Measurements from ENCODE around the gene C19orf38.
"Not testable (repeated sequence)": the region's sequence is repeated elsewhere in the genome, so short reads cannot be mapped to it uniquely, and the experiment has no call there.

Gene C19orf38

DNA sequence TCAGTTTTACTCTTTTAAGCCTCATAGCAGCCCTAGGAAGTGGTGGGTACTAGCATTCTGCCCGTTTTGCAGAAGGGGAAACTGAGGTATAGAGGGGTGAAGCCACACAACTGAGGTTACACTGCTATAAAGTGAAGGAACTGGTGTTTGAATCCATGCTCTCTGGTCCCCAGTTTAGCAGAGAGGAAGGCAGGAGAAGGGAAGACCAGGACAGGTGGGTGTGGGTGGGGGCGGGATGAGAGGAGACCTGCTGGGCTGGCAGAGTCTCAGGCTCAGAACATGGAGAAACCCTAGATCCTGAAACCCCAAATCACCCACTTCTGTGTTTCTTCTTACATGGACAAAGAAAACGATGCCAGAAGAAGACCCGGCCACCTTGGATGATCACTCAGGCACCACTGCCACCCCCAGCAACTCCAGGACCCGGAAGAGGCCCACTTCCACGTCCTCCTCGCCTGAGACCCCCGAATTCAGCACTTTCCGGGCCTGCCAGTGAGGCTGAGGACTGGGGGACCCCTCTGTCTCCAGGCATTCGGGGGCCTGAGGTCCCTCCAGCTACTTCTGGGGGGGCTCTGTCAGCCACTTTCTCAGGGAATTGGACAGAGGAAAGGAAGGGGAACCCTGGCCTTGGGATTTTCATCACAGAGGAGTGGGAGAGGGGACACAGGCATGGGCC is 20.8 kb downstream of the C19orf38 start:
- in situ Hi-C loops (cut with MboI; ENCODE audit: low sequenced_read_pairs, unreplicated experiment), result no loop called here
- DNase-seq (ENCODE audit: low spot score), result no peak
- no peak for TF ChIP-seq CTCF (IDR thresholded peaks at IDR 0.05; ENCODE audit: borderline replicate concordance, control extremely low read depth, extremely low read depth, insufficient read depth, missing control alignments)

DNA sequence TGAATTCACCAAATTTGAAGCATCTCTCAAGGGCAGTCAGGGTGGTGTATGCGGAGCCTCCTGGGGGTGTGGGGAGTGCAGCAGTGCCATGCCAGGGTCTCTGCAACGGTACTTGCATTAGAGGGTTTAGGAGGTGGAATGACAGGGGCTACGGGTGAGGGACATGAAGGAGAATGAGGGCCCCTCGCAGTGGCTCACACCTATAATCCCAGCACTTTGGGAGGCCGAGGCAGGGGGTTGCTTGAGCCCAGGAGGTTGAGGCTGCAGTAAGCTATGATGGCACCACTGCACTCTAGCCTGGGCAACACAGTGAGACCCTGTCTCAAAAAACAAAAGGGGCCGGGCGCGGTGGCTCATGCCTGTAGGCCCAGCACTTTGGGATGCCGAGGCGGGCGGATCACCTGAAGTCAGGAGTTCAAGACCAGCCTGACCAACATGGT is 21.7 kb downstream of the C19orf38 start:
- in situ Hi-C loops (cut with MboI; ENCODE audit: low sequenced_read_pairs, unreplicated experiment); DNase-seq (ENCODE audit: low spot score): not testable (repeated sequence)

GRCh38 chr19:10870501-10870954 is 22.3 kb downstream of the C19orf38 start:
- no peak for DNase-seq (ENCODE audit: low spot score)
- no peak for TF ChIP-seq CTCF (IDR thresholded peaks at IDR 0.05; ENCODE audit: borderline replicate concordance, control extremely low read depth, extremely low read depth, insufficient read depth, missing control alignments)

DNA sequence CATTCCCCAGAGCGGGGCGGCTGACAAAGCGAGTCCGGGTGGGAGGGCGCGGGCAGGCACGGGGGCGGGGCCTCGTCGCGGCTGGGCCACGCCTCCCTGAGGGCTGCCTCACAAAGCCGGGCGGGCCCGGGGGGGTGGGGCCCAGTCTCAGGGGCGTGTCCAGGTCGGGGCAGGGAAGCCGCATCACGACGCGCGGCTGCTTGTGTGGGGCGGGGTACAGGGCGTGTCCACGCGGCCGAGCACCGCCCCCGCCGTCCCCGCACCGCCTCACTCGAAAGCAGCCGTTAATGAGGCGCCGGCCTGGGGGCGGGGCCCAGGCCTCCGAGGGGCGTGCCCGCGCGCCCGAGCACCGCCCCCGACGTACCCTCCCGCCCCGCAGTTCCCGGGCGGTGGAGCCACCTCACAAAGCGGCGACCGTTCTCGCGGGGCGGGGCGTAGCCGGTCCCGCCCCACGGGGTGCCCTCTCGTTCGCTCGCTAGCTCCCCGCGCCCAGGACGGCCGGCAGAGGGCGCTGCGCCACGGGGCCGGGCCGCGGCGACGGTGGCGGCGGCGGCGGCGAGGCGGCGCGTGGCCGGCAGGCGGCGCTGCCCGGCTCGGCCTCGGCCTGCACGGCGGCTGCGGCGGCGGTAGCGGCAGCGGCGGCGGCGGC is 22.9 kb downstream of the C19orf38 start, which contains the start of gene CARM1:
Gene CARM1 (plus strand): TSS at position 599 of the 649 bp plus-strand sequence. CDS start 150 bp downstream, outside the sequence.
- peak; percentile 99 for TF ChIP-seq CTCF (IDR thresholded peaks at IDR 0.05; ENCODE audit: borderline replicate concordance, control extremely low read depth, extremely low read depth, insufficient read depth, missing control alignments)
- in situ Hi-C loops (cut with MboI; ENCODE audit: low sequenced_read_pairs, unreplicated experiment), result no loop called here
- DNase-seq (ENCODE audit: low spot score), result peak; percentile 100

More at GRCh38 chr19:10870501-10870954, 22.3 kb downstream of the C19orf38 start:
- in situ Hi-C loops (cut with MboI; ENCODE audit: low sequenced_read_pairs, unreplicated experiment), result no loop called here

GRCh38 chr19:10871711-10872545 is 23.7 kb downstream of the C19orf38 start:
- no peak for DNase-seq (ENCODE audit: low spot score)
- TF ChIP-seq CTCF (IDR thresholded peaks at IDR 0.05; ENCODE audit: borderline replicate concordance, control extremely low read depth, extremely low read depth, insufficient read depth, missing control alignments), result no peak
- in situ Hi-C loops (cut with MboI; ENCODE audit: low sequenced_read_pairs, unreplicated experiment), result no loop called here

DNA sequence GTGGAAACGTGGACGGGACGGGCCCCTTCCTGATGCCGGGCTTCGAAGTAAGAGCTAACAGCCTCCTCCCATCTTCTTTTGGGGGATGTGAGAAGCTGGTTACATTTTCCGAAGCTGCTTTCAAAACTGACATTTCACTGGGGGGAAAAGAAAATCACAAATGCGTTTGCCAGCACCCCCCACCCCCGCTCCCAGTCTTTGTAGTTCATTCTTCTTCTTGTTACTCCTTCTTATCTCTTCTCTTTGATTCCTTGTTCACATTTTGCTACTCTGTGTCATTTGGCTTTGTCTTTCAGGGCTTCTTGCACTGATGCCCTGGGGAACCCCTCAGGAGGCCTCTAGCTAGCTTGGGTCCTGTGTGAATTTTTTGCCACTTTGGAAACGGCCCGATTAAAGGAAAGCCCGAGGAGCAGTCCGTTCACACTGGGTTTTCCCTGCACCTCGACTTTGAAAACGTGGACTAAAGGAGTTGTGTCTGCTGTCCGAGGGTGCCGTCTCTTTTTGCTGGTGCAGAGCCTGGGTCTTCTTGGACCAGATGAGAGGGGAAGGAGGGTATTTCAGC is 24.4 kb downstream of the C19orf38 start:
- TF ChIP-seq CTCF (IDR thresholded peaks at IDR 0.05; ENCODE audit: borderline replicate concordance, control extremely low read depth, extremely low read depth, insufficient read depth, missing control alignments), result no peak
- no peak for DNase-seq (ENCODE audit: low spot score)
- in situ Hi-C loops (cut with MboI; ENCODE audit: low sequenced_read_pairs, unreplicated experiment), result no loop called here
